ENCODE results near the gene TCIRG1. TPM values are rescaled to one million over a fixed set of nuclear protein-coding genes. Genes with fewer than 3 reads are reported as not detected.
"Not testable (repeated sequence)": the region's sequence is repeated elsewhere in the genome, so short reads cannot be mapped to it uniquely, and the experiment has no call there.

Gene TCIRG1
- polyA plus RNA-seq (2011; rRNA removed) (26.5 and 39.0 TPM in 2 replicates), polyA minus RNA-seq (2011; rRNA and poly(A)+ RNA removed) (26.7 and 34.1 TPM in 2 replicates)

- POLR2A ChIA-PET, result interaction anchor here (1.0 to 2.0 kb wide), 2 partner anchors 9 to 233 kb away, joined by 3 to 5 read pairs; partner anchors contain the start of genes C11orf24 and NDUFS8
- TF ChIP-seq, protein P1, sequence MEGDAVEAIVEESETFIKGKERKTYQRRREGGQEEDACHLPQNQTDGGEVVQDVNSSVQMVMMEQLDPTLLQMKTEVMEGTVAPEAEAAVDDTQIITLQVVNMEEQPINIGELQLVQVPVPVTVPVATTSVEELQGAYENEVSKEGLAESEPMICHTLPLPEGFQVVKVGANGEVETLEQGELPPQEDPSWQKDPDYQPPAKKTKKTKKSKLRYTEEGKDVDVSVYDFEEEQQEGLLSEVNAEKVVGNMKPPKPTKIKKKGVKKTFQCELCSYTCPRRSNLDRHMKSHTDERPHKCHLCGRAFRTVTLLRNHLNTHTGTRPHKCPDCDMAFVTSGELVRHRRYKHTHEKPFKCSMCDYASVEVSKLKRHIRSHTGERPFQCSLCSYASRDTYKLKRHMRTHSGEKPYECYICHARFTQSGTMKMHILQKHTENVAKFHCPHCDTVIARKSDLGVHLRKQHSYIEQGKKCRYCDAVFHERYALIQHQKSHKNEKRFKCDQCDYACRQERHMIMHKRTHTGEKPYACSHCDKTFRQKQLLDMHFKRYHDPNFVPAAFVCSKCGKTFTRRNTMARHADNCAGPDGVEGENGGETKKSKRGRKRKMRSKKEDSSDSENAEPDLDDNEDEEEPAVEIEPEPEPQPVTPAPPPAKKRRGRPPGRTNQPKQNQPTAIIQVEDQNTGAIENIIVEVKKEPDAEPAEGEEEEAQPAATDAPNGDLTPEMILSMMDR (IDR thresholded peaks at IDR 0.05; ENCODE audit: low read depth, low read length), result no peak
- peak within 1 kb of the TSS; percentile 81 for H3K27ac ChIP-seq (ENCODE audit: low read depth, low read length)
- H3K4me3 ChIP-seq (ENCODE audit: low read depth, low read length), result peak within 1 kb of the TSS; percentile 70
- no peaks in the 10 kb centered on the region for H3K27me3 ChIP-seq (ENCODE audit: control insufficient read depth, insufficient read depth, low read length)
- no peaks in the 10 kb centered on the region; the same call in 1 of the 2 replicates for H3K9me3 ChIP-seq (ENCODE audit: control insufficient read depth, insufficient read depth, low read length)
- CTCF ChIA-PET, result interaction anchor here (0.6 kb wide), 1 partner anchor 29 kb away, joined by 3 read pairs; no protein-coding TSS in a partner anchor
- DNase-seq (ENCODE audit: low read depth, low spot score), result no peak
These were observed at the start of gene TCIRG1 for GRCh38 chr11:68038718-68039525. TCIRG1 (plus strand) TSS chr11:68039025; CDS start chr11:68041272, 2,247 bp downstream.

DNA sequence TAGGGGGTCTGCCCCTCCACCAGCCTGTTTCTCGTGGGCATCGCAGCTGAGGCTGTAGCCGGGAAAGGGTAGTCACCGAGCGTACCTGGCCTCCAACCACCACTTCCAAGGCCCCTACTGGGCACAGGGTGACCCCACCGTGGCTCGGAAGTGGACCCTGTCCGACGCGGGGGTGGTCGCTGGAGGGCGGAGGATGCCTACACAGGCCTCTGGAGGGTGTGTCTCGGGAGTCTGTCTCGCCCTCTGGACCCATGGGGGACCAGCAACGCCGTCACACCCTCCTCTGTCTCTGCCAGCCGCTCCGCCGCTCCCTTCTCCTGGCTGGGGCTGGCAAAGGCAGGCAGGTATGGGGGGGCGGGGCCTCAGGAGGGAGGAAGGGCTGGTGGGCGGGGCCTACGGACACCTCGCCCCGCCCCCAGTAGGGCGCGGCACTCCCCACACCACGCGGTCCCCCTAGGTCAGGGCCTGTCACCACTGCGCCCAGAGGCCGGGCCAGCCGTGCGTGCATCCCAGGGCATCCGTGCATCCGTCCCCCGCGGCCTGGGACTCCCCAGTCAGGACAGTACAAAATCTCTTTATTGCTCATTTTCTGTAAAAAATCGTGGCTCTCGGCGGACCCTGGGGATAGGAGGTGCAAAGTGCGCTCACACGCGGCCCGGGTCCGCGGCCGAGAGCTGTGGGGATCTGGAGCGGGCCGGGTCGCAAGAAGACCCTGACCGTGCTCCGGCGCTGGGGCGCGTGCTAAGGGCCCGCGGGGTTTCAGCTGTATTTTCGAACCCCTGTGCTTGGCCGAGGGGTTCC, 48.1 kb upstream of the TCIRG1 start:
- DNase-seq (ENCODE audit: low read depth, low spot score); H3K27ac ChIP-seq (ENCODE audit: low read depth, low read length); H3K27me3 ChIP-seq (ENCODE audit: control insufficient read depth, insufficient read depth, low read length); H3K4me3 ChIP-seq (ENCODE audit: low read depth, low read length); CTCF ChIA-PET; POLR2A ChIA-PET; H3K9me3 ChIP-seq (ENCODE audit: control insufficient read depth, insufficient read depth, low read length): not testable (repeated sequence)

DNA sequence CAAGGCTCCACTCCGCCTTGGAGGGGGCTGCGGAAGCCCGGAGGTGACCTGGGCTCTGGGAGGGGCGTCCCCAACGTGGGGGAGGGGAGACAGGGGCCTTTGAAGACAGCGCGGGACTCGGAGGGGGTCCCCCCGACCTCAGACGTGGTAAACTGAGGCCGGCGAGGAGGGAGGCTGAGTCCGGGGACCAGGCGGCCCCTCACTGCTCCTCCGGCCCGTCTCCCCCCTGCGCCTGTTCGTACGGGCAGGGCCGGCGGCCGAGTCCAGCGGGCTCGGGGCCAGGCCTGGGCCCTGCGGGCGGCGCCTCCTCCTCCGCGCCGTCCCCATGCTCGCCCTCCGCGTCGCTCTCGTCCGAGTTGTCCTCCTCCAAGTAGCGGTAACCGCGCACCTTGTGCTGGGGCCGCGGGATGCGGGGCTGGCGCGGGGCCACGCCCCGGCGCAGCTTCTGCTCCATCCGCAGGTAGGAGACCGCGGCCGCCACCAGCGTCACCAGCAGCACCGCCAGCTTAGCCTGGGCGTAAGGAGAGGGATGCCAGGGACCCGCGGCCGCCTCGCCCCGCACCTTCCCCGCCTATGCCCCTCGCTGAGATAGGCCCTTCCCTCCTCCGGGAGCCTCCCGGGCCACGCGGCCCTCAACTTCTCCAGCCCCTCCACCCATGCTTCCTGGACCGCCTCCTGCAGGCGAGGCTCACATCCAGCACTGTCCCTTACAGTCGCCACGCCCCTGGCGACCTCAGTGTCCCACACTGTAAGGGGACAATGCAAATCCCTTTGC, 47.3 kb upstream of the TCIRG1 start:
- H3K4me3 ChIP-seq (ENCODE audit: low read depth, low read length); H3K27me3 ChIP-seq (ENCODE audit: control insufficient read depth, insufficient read depth, low read length); H3K9me3 ChIP-seq (ENCODE audit: control insufficient read depth, insufficient read depth, low read length); POLR2A ChIA-PET; CTCF ChIA-PET; DNase-seq (ENCODE audit: low read depth, low spot score); H3K27ac ChIP-seq (ENCODE audit: low read depth, low read length): not testable (repeated sequence)

DNA sequence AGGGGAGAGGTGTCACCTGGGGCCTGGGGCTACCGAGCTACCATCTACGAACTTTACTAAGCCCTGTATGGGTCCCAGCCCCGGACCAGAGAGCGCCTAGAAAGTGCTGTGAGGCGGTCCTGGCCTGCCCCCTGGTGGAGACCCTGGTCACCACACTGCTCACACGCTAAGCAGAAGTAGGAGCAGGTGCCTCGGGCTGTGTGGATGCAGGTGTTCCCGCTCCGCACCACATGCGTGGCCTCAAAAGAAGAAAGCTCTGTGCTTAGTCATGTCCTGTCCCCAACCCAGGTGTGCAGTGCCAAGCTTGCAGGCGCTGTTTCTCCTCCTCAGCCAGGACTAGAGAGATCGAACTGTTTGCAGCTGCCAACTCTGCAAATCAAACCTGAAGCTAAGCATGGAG, 45.0 kb upstream of the TCIRG1 start:
- DNase-seq (ENCODE audit: low read depth, low spot score); H3K27ac ChIP-seq (ENCODE audit: low read depth, low read length); H3K9me3 ChIP-seq (ENCODE audit: control insufficient read depth, insufficient read depth, low read length); POLR2A ChIA-PET; H3K4me3 ChIP-seq (ENCODE audit: low read depth, low read length); H3K27me3 ChIP-seq (ENCODE audit: control insufficient read depth, insufficient read depth, low read length): not testable (repeated sequence)
- TF ChIP-seq, protein P1 (IDR thresholded peaks at IDR 0.05; ENCODE audit: low read depth, low read length), result peak; percentile 45
- CTCF ChIA-PET, result interaction anchor here (0.6 to 1.4 kb wide), 8 partner anchors 9 to 290 kb away, joined by 3 to 11 read pairs (median 4); no protein-coding TSS in a partner anchor

DNA sequence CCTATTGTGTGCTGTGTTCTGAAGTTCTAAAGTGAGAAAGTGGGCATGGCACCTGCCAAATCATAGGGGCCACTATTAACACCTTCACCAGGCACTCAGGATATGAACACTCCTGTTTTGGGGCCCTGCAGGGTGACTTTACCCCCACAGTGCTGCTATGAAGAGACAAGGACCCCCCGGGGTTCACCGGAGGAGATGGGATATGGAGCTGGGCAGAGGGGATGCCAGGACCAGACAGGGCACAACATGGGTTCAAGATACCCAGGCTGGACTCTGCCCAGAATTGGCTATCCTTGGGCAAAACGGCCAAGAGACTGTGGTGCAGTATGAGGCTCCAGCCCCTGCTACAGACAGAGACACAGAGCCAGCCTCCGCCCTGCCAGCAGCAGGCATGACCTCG, 44.4 kb upstream of the TCIRG1 start:
- H3K9me3 ChIP-seq (ENCODE audit: control insufficient read depth, insufficient read depth, low read length); H3K4me3 ChIP-seq (ENCODE audit: low read depth, low read length); H3K27me3 ChIP-seq (ENCODE audit: control insufficient read depth, insufficient read depth, low read length); POLR2A ChIA-PET; DNase-seq (ENCODE audit: low read depth, low spot score); H3K27ac ChIP-seq (ENCODE audit: low read depth, low read length): not testable (repeated sequence)
- CTCF ChIA-PET, result interaction anchor here (0.6 to 1.4 kb wide), 7 partner anchors 8 to 289 kb away, joined by 3 to 11 read pairs (median 4); no protein-coding TSS in a partner anchor

DNA sequence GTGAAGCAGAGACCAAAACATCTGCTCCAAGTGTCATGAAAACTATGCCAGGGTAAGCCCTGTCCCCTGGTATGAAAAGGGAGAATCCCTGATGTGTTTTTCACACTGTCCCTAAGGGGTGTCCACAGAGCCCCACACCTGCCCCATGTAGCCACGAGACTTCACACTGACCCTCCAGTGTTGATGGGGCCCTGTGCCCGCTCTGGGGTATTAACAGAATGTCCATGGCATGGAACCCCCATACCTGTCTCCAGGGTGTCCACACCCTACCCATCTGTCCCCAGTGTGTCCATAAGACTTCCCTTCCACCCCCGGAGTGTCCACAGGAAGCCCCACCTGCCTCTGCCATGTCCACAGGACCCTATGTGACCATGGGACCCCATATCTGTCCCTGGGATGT, 43.7 kb upstream of the TCIRG1 start:
- H3K4me3 ChIP-seq (ENCODE audit: low read depth, low read length); H3K27me3 ChIP-seq (ENCODE audit: control insufficient read depth, insufficient read depth, low read length); POLR2A ChIA-PET; DNase-seq (ENCODE audit: low read depth, low spot score); H3K27ac ChIP-seq (ENCODE audit: low read depth, low read length); H3K9me3 ChIP-seq (ENCODE audit: control insufficient read depth, insufficient read depth, low read length); CTCF ChIA-PET: not testable (repeated sequence)

GRCh38 chr11:67995579-67995978, 43.2 kb upstream of the TCIRG1 start:
- DNase-seq (ENCODE audit: low read depth, low spot score); H3K4me3 ChIP-seq (ENCODE audit: low read depth, low read length); POLR2A ChIA-PET; CTCF ChIA-PET; H3K27ac ChIP-seq (ENCODE audit: low read depth, low read length); H3K27me3 ChIP-seq (ENCODE audit: control insufficient read depth, insufficient read depth, low read length); H3K9me3 ChIP-seq (ENCODE audit: control insufficient read depth, insufficient read depth, low read length): not testable (repeated sequence)

Measured in AG04450 (cell line).